Omental fat pad (tissue), 4 donors: ENCODE measurements around the gene UBN1. TPM values are rescaled to one million over a fixed set of nuclear protein-coding genes. Genes with fewer than 3 reads are reported as not detected.

ENCODE experiments used
- ATAC-seq: fragments of 150-250 bp; one replicate; pipeline ENCODE4 v1.9.1; 2016; ENCODE audit warnings: mild to moderate bottlenecking, moderate library complexity; ENCODE audit not compliant: low FRiP score
- DNase-seq: peaks from one replicate; pipeline ENCODE4 v3.0.0-alpha.2; 2019; ENCODE audit warnings: low spot score
- CTCF ChIP-seq, 3 donors: fragments of 450-650 bp; IDR thresholded peaks; one replicate each; pipeline ENCODE4 v1.5.1; 2016 to 2017; ENCODE audit warnings: antibody characterized with exemption in 3 of 3, mild to moderate bottlenecking in 3 of 3, moderate library complexity in 2 of 3
- total RNA-seq, 4 donors: library from RNA; depleted of rRNA; stranded (reverse); fragments of >200 nt; gene quantifications; one replicate each; pipeline ENCODE4 v1.1.0, GENCODE V29; 2016

The UBN1 gene
- total RNA-seq, 4 donors from 2014 or later: 32.8 to 67.5 (median 41.1) TPM

- TF ChIP-seq CTCF (IDR thresholded peaks at IDR 0.05): no peak
- no peak for ATAC-seq
- no peak for DNase-seq
Measured at GRCh38 chr16:4825196-4825595, 22.1 kb upstream of the UBN1 start.

GRCh38 chr16:4826526-4826925 lies 20.8 kb upstream of the UBN1 start:
- ATAC-seq: no peak
- no peak for DNase-seq
- TF ChIP-seq CTCF (IDR thresholded peaks at IDR 0.05): no peak

- no peak for TF ChIP-seq CTCF (IDR thresholded peaks at IDR 0.05)
Measured at GRCh38 chr16:4826980-4827379, 20.3 kb upstream of the UBN1 start.

GRCh38 chr16:4828567-4829321 lies 18.5 kb upstream of the UBN1 start:
- no peak for ATAC-seq
- TF ChIP-seq CTCF (IDR thresholded peaks at IDR 0.05): no peak

More at GRCh38 chr16:4826980-4827379, 20.3 kb upstream of the UBN1 start:
- no peak for ATAC-seq
- DNase-seq: no peak

GRCh38 chr16:4830408-4830807 lies 16.9 kb upstream of the UBN1 start:
- TF ChIP-seq CTCF (IDR thresholded peaks at IDR 0.05): no peak
- ATAC-seq (no peak), DNase-seq (no peak)

More at GRCh38 chr16:4828567-4829321, 18.5 kb upstream of the UBN1 start:
- no peak for DNase-seq

- no peak for DNase-seq
- TF ChIP-seq CTCF (IDR thresholded peaks at IDR 0.05): no peak
- no peak for ATAC-seq
Measured at GRCh38 chr16:4831616-4832015, 15.7 kb upstream of the UBN1 start.

GRCh38 chr16:4832698-4833343 lies 14.5 kb upstream of the UBN1 start:
- ATAC-seq: no peak

More at GRCh38 chr16:4832698-4833343, 14.5 kb upstream of the UBN1 start:
- no peak for DNase-seq
- no peak for TF ChIP-seq CTCF (IDR thresholded peaks at IDR 0.05)
